Measurements from ENCODE around the gene RSRC1. TPM values are rescaled to one million over a fixed set of nuclear protein-coding genes. Genes with fewer than 3 reads are reported as not detected.
A peak's percentile ranks its signal among the peaks of the same experiment; 100 is the strongest.

RSRC1 gene
- total and polyA plus RNA-seq, 2 of the 13 experiments (the other 11 are each of a cell fraction or from before 2014, with no cell fraction given) = 4.9 to 63.0 TPM

DNA sequence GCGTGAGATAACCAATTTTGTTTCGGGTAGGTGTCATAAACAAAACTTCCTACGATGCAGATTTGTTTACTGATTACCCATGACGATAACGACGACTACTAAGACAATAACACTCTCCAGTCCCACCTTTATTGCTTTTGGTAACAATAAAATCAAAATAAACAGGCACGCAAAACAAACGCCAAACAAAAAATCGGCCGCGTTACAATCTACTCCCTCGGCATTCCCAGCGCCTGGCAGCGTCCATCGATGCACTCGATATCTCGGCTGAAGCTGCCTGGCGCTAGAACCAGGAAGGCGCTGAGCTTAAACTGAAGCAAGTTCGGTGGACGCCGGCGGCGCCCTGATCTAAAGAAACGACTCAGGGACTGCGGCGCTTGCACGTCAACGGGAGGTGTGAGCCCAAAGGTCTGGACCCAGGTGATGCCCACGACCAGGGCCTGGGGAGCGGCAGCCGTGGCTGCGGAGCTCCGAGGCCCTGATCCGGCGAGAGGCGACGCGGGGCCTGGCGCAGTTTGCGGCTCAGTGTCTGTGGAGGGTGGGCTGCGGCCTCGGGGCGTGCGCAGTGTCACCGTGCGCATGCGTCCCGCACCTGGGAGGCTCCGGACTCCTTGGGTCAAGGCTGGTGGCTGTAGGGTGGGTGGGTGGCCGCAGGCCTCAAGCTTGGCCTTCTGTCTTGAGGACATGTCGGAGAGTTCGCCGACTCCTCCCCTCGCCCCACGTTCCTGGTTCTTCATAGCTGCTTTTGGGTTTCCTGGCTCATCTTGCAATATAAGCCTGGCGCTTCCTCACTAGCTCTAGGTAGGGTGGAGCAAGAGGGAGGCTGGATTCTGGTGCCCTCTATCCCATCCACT is at the start of gene RSRC1 (continued):
- TF ChIP-seq HNF1B (CRISPR knock-in tag; IDR thresholded peaks at IDR 0.05) (peak; percentile 39; the same call in 1 of the 2 replicates), TOPORS (CRISPR knock-in tag; IDR thresholded peaks at IDR 0.05) (peak; percentile 69; the same call in 1 of the 2 replicates), MTA3 (CRISPR knock-in tag; IDR thresholded peaks at IDR 0.05) (no peak), HOXA9 (CRISPR knock-in tag; IDR thresholded peaks at IDR 0.05; ENCODE audit: borderline replicate concordance) (peak; percentile 44; the same call in 1 of the 2 replicates), ZNF879 (CRISPR knock-in tag; IDR thresholded peaks at IDR 0.05) (no peak), NCOA5 (CRISPR knock-in tag; IDR thresholded peaks at IDR 0.05) (no peak), SP140L (CRISPR knock-in tag; IDR thresholded peaks at IDR 0.05; ENCODE audit: borderline replicate concordance) (peak; percentile 32; the same call in 1 of the 2 replicates), NR2F1 (CRISPR knock-in tag; IDR thresholded peaks at IDR 0.05) (peak in 1 of 2 experiments; percentile 37; a peak in 1 of 4 replicates), MED13 (CRISPR knock-in tag; IDR thresholded peaks at IDR 0.05) (no peak), HNF4A (CRISPR knock-in tag; IDR thresholded peaks at IDR 0.05) (no peak), CEBPG (CRISPR knock-in tag; IDR thresholded peaks at IDR 0.05) (peak; percentile 37; the same call in 1 of the 2 replicates), REXO4 (CRISPR knock-in tag; IDR thresholded peaks at IDR 0.05; ENCODE audit: borderline replicate concordance) (no peak), REL (CRISPR knock-in tag; conservative IDR thresholded peaks at IDR 0.05) (no peak)
- TF ChIP-seq, protein P1, sequence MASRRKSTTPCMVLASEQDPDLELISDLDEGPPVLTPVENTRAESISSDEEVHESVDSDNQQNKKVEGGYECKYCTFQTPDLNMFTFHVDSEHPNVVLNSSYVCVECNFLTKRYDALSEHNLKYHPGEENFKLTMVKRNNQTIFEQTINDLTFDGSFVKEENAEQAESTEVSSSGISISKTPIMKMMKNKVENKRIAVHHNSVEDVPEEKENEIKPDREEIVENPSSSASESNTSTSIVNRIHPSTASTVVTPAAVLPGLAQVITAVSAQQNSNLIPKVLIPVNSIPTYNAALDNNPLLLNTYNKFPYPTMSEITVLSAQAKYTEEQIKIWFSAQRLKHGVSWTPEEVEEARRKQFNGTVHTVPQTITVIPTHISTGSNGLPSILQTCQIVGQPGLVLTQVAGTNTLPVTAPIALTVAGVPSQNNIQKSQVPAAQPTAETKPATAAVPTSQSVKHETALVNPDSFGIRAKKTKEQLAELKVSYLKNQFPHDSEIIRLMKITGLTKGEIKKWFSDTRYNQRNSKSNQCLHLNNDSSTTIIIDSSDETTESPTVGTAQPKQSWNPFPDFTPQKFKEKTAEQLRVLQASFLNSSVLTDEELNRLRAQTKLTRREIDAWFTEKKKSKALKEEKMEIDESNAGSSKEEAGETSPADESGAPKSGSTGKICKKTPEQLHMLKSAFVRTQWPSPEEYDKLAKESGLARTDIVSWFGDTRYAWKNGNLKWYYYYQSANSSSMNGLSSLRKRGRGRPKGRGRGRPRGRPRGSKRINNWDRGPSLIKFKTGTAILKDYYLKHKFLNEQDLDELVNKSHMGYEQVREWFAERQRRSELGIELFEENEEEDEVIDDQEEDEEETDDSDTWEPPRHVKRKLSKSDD (CRISPR knock-in tag; IDR thresholded peaks at IDR 0.05; ENCODE audit: low read depth) = no peak
- TF ChIP-seq, protein P2, sequence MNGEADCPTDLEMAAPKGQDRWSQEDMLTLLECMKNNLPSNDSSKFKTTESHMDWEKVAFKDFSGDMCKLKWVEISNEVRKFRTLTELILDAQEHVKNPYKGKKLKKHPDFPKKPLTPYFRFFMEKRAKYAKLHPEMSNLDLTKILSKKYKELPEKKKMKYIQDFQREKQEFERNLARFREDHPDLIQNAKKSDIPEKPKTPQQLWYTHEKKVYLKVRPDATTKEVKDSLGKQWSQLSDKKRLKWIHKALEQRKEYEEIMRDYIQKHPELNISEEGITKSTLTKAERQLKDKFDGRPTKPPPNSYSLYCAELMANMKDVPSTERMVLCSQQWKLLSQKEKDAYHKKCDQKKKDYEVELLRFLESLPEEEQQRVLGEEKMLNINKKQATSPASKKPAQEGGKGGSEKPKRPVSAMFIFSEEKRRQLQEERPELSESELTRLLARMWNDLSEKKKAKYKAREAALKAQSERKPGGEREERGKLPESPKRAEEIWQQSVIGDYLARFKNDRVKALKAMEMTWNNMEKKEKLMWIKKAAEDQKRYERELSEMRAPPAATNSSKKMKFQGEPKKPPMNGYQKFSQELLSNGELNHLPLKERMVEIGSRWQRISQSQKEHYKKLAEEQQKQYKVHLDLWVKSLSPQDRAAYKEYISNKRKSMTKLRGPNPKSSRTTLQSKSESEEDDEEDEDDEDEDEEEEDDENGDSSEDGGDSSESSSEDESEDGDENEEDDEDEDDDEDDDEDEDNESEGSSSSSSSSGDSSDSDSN (CRISPR knock-in tag; IDR thresholded peaks at IDR 0.05) = peak; percentile 85
- TF ChIP-seq, protein P3, sequence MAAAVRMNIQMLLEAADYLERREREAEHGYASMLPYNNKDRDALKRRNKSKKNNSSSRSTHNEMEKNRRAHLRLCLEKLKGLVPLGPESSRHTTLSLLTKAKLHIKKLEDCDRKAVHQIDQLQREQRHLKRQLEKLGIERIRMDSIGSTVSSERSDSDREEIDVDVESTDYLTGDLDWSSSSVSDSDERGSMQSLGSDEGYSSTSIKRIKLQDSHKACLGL (CRISPR knock-in tag; IDR thresholded peaks at IDR 0.05) = peak; percentile 93
- TF ChIP-seq, protein P4, sequence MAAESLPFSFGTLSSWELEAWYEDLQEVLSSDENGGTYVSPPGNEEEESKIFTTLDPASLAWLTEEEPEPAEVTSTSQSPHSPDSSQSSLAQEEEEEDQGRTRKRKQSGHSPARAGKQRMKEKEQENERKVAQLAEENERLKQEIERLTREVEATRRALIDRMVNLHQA (CRISPR knock-in tag; IDR thresholded peaks at IDR 0.05) = no peak
- TF ChIP-seq, protein P5, sequence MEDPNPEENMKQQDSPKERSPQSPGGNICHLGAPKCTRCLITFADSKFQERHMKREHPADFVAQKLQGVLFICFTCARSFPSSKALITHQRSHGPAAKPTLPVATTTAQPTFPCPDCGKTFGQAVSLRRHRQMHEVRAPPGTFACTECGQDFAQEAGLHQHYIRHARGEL (CRISPR knock-in tag; IDR thresholded peaks at IDR 0.05) = peak; percentile 85; the same call in 1 of the 2 replicates

Measured in HepG2 (cell line).